Stimulated activated CD4-positive, alpha-beta T cell treated with anti-CD3 and anti-CD28 coated beads, TNF-alpha, amount 100 ng/mL, for 48 hours (primary cell): ENCODE data around the gene RET.
"Not testable (repeated sequence)": the region's sequence is repeated elsewhere in the genome, so short reads cannot be mapped to it uniquely, and the experiment has no call there.

Experiments used
- DNase-seq, 3 donors: peaks; one replicate each; pipeline ENCODE4 v3.0.0-alpha.2; 2020; ENCODE audit warnings: low read depth in 3 of 3

Gene RET

DNA sequence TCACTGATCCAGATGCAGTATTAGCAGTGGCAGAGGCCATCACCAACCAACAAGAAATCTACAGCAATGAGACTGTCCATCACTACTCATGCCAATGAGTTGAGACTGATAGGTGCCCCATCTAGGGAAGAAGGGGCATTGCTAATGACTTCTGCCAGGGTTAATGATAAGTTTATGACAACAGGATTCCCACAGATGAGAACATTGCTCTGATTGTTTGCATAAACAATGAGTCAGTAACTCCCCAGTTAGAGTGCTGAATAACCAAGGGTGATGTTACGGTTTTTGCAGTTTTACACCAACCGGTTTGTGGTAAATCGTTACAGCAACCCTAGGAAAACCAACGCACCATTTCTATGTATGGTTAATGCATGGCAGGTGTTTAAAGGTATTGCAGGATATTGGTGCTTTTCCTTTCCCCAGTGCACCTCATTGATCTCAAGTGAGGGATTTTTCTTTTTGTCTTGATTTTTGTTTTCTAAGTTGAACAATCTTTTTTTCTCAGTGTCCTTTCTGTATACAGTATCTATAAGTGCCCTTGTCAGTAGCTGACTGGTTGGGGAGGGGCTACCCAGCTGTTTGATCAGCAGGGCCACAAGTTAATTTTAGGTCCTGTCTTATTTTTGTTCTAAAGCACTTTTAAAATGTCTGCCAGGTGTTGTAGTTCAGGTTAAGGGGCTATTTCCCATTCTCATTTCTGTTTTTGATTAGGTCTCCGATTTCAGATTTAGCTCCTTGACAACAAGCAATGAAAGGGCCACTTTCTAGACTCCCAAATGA lies 57.4 kb downstream of the RET start:
- DNase-seq, result no peak

DNA sequence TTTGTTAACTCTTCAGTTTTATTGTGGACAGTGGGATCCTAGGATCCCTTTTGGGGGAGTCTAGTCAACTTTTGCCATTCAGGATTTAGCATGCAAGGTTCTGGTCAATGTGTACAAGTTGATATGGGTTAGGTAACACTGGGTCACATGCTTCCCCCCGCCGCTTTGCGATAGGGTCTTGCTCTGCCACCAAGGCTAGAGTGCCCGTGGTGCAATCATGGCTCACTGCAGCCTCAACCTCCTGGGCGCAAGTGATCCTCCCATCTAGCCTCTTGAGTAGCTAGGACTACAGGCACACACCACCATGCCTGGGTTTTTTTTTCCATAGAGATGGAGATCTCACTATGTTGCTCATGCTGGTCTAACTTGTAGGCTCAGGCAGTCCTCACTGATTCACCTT lies 58.2 kb downstream of the RET start:
- no peak for DNase-seq

DNA sequence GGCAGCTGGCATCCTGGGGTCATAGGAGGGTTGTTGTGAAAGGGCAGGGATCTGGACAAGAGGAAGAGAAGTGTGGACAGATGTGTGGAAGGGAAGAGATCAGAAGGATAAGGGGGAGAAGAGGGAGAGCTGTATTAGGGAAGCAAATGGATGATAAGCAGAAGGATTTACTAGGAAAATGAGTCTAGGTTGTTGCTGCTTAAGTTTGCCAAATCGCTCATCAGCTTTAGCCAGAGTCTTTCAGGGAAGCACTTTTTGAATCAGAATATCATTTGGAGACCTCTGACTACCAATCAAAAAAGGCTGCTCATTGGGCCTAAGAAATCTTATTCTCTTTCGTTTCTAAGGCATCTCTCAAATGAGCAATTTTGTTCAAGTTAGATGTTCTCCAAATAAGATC lies 58.8 kb downstream of the RET start:
- DNase-seq, result no peak

DNA sequence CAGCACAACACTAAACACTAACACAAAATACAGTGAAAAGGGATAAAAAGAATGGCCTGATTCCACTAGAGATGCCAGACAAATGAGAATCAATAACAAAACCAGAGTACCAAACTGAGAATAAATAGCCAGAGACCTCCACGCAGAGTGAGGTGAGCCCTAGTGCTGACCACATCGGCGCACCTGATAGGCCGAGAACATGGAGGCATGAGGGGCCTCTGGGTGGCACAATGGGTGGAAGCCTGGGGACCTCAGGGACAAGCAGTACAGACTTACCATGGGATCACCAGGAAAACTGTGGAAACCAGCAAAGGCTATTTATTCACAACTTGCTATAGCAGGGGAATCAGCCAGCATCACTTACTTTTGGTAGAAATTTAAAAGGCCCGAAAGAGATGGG lies 59.6 kb downstream of the RET start:
- DNase-seq, result no peak

DNA sequence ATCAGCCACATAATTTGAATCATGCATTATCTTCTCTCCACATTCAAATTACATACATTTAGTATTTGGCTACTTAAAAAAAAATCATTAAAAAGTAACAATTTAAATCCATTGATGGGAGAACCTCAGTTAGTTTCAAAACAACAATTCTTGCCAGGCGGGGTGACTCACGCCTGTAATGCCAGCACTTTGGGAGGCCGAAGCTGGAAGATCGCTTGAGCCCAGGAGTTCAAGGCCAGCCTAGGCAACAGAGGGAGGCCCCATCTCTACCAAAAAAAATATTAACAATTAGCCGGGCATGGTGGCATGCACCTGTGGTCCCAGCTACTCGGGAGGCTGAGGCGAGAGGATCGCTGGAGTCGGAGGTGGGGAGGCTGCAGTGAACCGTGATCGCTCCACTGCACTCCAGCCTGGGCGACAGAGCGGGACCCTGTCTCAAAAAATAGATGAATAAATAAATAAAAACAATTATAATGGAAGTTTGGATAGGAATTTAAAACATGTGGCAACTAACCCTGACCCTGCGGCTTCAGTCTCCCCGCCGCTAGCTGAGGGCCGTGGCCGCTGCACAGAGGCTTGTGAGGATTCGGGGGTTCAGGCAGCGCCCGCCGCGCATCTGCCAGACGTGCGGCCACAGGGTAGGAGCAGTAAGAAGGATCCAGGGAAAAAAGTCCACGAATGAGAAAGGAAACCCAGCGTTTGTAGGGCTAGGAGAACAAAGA lies 60.3 kb downstream of the RET start:
- no peak for DNase-seq

DNA sequence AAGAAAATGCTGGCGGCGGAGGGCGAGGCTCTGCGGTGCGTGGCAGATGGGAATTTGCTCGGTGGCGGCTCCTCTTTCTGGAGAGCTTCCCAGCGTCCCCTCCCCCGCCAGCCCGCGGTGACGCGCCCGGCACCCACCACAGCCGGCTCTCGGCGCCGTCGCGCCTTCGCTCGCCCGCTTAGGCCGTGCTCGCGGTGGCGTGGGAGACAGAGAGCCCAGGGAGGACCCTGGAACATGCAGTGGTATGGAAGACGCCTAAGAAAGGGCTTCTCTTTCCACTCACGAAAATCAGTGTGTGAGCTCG lies 60.8 kb downstream of the RET start:
- DNase-seq, result peak in 1 of 3 donors; percentile 17

DNA sequence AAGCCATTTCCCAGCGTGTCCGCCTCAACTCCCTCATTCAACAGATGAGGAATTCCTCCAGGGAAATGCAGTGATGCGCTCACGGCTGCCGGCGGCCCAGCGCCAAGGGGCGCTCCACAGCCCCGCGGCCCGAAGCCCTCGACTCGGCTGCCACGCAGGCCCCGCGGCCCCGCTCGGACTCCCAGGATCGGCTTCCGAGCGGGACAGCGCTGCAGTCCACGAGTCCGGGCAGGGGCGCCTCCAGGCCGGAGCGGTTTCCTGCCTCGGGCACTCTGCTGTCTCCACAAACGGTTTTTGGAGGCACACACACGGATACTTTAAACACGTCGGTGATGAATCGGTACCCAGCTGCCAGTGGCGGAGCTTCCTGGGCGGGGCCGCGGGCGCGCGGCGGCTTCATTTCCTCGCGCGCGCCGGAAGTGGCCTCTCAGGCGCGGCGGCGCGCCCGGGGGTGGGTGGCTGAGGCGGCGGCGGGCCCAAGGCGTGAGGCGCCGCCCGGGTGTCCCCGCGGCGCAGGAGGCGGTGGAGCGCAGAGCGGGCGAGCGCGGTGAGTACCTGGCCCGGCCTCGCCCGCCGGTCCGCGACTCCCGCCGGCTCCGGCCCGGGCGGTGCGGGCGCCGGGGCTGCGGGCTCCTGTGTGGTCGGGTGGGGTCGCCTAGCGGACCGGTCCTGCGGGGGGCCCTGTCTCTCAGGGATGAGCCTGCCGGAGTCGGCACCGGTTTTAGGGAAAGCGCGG lies 61.3 kb downstream of the RET start, which contains the start of gene CSGALNACT2:
CSGALNACT2 (plus strand) TSS at position 425 of the 736 bp plus-strand sequence. CDS start 16,705 bp downstream, outside the sequence.
- DNase-seq, result peak; percentile 74 to 83 (median 76)

DNA sequence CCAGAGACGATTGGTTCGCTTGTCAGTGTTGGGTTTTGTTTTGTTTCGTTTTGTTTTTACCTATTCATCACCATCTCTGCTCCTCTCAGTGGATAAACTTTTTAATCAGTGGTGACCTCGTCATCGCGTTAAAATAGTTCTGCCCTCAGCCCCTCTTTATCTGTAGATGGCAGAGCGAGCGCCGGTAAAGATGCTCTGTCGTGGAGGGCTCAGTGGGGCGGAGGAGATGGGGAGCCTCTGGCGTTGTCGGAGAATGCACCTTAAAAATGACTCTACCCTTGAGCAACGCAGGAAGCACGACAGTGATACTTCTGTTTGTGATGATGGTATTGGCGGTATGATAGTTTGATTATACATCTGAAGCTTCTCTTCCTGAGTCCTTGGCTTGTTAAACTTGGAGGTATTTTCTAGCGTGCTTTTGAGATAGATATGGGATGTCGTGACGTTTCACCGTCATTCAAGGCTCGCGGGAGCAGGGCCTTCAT lies 61.9 kb downstream of the RET start:
- DNase-seq, result peak; percentile 28 to 48 (median 40)

DNA sequence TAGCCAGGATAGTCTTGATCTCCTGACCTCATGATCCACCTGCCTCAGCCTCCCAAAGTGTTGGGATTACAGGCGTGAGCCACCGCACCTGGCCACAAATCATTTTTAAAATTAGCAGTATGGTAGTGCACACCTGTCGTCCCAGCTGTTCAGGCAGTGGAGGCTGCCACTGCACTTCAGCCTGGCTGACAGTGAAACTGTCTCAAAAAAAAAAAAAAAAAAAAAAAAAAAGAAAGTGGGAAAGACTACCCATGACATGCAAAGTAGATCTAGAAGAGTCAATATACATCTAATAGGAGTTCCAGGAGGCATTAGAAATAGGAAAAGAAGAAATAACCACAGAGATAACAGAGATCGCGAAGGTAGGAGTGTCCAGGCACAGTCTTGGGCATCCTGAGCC lies 64.6 kb downstream of the RET start:
- DNase-seq, result no peak

DNA sequence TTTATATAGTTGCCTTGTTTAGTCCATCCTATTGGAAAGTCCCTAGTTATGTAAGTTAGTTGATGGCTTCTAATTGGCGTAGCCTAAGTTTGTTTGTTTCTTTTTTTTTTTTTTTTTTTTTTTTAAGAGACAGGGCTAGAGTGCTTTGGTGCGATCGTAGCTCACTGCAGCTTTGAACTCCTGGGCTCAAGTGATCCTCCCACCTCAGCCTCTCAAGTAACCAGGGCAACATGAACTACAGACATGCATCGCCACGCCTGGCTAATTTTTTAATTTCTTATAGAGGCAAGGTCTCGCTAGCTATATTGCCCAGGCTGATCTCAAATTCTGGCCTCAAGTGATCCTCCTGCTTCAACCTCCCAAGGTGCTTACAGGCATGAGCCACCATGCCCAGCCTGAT lies 68.4 kb downstream of the RET start:
- no peak for DNase-seq

DNA sequence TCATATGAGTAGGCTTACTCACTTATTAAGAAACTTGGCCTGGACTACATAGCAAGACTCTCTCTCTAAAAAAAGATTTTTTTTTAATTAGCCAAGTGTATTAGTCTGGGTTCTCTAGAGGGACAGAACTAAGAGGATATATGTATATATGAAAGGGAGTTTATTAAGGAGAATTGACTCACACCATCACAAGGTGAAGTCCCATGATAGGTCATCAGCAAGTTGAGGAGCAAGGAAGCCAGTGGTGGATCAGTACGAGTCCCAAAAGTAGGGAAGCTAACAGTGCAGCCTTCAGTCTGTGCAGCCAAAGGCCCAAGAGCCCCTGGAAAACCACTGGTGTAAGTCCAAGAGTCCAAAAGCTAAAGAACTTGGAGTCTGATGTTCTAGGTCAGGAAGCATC lies 69.1 kb downstream of the RET start:
- DNase-seq, result not testable (repeated sequence)

DNA sequence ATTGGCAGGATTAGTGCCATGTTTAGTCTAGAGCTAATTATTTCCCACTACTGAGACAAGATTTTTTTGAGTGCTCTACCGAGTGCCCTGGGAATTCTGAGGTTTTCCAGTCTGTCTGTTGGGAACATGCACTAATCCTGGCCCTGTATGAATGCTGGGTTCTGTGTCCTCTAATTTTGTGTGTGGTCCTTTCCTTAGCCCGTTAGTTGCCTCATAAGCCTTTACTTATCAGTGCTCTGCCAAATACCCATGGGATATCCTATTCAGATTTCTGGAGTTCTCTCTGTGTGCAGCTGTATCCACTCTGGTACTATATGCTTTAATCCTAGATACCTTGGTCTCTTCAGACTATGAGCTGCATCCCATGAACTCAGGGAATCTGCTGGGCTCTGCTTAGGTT lies 74.5 kb downstream of the RET start:
- DNase-seq, result no peak

DNA sequence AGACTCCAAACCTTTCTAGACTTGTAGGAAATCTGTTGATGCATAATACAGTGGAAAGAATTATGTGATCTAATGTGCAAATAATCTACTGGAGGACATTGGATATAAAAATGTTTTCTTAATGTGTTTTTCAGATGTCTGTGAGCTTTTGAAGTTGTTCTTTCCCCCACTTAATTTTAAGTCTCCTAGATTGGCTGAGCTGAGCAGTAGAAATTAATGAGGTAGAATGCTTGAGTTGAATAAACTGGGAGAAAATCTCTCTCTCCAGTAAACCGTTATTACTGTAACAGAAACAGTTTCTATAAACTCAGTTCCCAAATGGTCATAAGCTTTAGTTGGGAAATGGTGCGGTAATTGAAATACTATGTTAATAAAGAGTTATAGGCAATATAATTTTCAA lies 77.0 kb downstream of the RET start:
- no peak for DNase-seq

DNA sequence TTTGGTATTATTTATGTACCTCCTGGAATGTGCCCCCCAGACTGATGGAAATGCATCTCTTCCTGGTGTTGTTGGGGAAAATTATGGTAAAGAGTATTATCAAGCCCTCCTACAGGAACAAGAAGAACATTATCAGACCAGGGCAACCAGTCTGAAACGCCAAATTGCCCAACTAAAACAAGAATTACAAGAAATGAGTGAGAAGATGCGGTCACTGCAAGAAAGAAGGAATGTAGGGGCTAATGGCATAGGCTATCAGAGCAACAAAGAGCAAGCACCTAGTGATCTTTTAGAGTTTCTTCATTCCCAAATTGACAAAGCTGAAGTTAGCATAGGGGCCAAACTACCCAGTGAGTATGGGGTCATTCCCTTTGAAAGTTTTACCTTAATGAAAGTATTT lies 78.4 kb downstream of the RET start:
- no peak for DNase-seq

DNA sequence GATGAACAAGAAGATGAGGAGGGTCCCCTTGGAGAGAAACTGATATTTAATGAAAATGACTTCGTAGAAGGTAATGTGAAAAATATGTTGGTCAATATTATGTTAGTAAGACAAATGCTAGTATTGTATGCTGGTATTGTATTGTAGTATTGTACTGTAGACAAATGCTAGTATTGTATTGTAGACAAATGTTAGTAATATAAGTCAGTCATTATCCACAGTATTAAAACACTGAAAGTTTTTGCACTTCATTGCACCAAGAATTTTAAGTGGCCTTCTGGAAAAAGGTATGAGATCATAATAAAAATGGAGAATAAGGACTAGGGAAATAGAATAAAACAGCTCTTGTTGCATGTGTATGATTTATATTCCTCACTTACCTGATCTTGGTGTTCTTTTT lies 78.9 kb downstream of the RET start:
- no peak for DNase-seq

DNA sequence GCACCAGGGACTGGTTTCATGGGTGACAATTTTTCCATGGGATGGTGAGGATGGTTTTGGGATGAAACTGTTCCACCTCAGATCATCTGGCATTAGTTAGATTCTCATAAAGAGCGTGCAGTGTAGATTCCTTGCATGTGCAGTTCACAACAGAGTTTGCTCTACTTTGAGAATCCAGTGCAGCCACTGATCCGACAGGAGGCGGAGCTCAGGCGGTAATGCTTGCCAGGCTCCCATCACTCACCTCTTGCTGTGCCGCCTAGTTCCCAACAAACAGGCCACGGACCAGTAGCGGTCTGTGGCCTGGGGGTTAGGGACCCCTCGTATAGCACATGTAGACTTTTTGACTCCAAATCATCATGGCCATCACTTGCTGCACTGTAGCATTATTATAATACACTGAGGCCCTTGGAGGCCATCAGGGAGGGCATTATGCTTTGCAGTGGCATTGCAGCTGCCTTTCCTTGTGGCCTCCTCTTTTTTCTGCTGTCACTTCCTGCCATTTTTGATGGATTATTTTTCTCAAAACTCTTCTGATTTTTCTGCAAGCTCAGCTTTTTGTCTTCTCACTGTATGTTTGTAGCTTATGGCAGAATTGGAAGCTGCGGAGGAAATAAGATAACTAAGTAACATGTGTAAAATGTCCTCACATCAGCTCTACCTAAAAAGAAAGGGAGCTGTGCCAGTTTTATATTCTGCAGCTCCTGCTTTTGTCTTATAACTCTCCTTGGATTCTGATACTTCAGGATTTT lies 79.9 kb downstream of the RET start:
- no peak for DNase-seq

DNA sequence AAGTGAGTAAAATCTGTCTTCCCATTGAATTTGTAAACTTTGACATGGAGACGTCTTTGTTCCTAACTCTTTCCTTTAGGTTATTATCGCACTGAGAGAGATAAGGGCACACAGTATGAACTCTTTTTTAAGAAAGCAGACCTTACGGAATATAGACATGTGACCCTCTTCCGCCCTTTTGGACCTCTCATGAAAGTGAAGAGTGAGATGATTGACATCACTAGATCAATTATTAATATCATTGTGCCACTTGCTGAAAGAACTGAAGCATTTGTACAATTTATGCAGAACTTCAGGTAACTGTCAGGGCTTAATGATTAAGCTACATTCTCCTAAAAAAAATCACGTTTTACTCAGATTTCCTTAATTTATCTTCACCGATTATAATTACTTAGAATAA lies 81.8 kb downstream of the RET start:
- DNase-seq, result no peak

DNA sequence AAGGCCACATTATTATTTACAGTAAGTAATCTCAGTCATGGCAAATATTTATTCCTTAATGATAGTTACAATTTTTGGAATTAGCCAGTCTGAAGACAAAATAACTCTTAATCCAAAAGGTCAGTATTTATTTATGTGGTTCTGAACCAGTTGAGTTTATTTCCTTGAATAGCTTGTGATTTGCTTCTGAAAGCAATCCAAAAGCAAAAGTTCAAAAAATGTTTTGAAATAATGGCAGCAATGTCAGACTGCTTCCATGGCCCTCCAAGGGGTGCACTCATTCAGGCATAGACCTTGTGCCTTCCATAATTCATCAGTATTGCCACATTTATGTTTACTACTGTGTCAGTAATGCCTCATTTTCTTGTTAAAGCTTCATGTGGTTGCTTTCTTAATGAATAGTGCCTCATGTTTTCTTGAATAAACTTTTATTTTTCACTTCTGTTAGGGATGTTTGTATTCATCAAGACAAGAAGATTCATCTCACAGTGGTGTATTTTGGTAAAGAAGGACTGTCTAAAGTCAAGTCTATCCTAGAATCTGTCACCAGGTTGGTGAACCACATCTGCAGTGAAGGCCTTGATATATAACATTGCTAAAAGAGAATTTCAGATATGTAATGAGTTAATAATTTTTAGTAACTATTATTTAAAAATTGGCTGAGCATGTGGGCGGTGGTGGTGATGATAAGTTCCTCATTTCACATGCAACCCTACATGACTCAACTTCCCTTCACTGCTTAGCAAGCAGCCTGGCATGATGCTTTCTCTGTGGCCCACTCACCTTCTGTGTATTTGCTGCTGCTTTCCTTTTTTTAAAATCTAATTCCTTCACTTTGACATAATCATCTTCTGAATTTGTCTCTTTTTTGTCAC lies 83.4 kb downstream of the RET start:
- DNase-seq, result peak in 2 of 3 donors; percentile 19 to 26

DNA sequence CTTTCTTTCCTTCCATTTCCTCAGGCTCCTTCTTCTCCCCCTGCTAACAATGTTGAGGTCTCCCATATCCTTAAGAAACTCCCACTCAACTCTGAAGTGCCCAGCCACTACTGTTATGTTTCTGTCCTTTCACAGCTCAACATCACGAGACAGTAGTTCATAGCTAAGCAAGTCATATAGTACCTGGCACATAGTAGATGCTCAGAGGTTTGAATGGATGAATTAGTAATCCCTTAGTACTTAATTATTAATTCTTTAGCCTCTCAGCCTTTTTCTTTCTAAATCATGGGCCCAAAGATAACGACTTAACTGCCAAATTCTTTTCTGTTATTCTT lies 84.0 kb downstream of the RET start:
- no peak for DNase-seq

DNA sequence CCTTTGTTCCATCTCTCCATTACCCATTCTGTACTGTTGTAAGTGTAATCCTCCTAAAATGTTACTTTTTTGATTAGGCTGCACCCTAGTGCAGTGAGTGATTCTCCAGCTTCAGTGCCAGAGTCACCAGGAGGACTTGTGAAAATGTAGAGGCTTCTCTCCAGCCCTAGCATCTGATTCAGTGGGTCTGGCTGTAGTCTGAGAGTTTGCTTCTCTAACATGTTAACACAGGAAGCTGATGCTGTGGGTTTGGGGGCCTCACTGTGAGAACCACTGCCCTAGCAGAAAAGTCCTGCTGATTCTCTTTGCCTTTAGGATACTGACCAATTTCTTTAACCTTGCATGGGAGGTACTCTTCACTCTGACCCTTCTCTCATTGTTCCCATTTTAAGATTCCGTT lies 85.7 kb downstream of the RET start:
- DNase-seq, result no peak
